Measurements from ENCODE around the gene SERTM1.

The SERTM1 gene

GRCh38 chr13:36718686-36719085 is 44.9 kb downstream of the SERTM1 start (continued):
- TF ChIP-seq ZNF174 (tag by site-specific recombination; IDR thresholded peaks at IDR 0.05) (no peak), PRDM10 (tag by site-specific recombination; IDR thresholded peaks at IDR 0.05) (no peak), ZSCAN23 (tag by site-specific recombination; IDR thresholded peaks at IDR 0.05) (no peak), ZNF394 (tag by site-specific recombination; IDR thresholded peaks at IDR 0.05; ENCODE audit: borderline replicate concordance) (no peak), ZNF600 (tag by site-specific recombination; IDR thresholded peaks at IDR 0.05) (no peak), ZNF560 (tag by site-specific recombination; IDR thresholded peaks at IDR 0.05; ENCODE audit: borderline replicate concordance) (no peak)

GRCh38 chr13:36724141-36724540 is 50.3 kb downstream of the SERTM1 start:
- H3K4me1 ChIP-seq (ENCODE audit: control insufficient read depth, insufficient read depth, low read length): no peaks in the 10 kb centered on the region
- no peak overlapping the region for H3K4me3 ChIP-seq (ENCODE audit: low read depth, low read length)
- ChIA-PET CTCF (interaction anchor here (0.6 kb wide), 1 partner anchor 234 kb away, joined by 4 read pairs; no protein-coding TSS in a partner anchor), POLR2A (no interaction called here)
- H3K36me3 ChIP-seq (ENCODE audit: control insufficient read depth in 2 of 2, insufficient read depth in 1 of 2, low read length in 2 of 2): no peaks in the 10 kb centered on the region
- no peaks in the 10 kb centered on the region for H3K9me3 ChIP-seq (ENCODE audit: control insufficient read depth, insufficient read depth, low read depth, low read length)
- TF ChIP-seq ZNF398 (tag by site-specific recombination; IDR thresholded peaks at IDR 0.05) (no peak), ZNF133 (tag by site-specific recombination; IDR thresholded peaks at IDR 0.05) (no peak), ZNF610 (tag by site-specific recombination; IDR thresholded peaks at IDR 0.05; ENCODE audit: borderline replicate concordance) (no peak), ZNF112 (tag by site-specific recombination; IDR thresholded peaks at IDR 0.05) (no peak), ZFP3 (tag by site-specific recombination; IDR thresholded peaks at IDR 0.05; ENCODE audit: low read depth) (no peak), ZNF747 (tag by site-specific recombination; IDR thresholded peaks at IDR 0.05) (no peak), OVOL3 (tag by site-specific recombination; IDR thresholded peaks at IDR 0.05) (no peak), ZNF658 (tag by site-specific recombination; IDR thresholded peaks at IDR 0.05) (no peak), ZBTB7A (tag by site-specific recombination; IDR thresholded peaks at IDR 0.05; ENCODE audit: low read depth) (no peak), ZBTB8A (tag by site-specific recombination; IDR thresholded peaks at IDR 0.05) (no peak), OSR2 (tag by site-specific recombination; IDR thresholded peaks at IDR 0.05) (no peak), ZNF488 (tag by site-specific recombination; IDR thresholded peaks at IDR 0.05) (no peak)
- H3K27ac ChIP-seq (ENCODE audit: extremely low read depth, low read depth, low read length): no peak overlapping the region

GRCh38 chr13:36725936-36726335 is 52.1 kb downstream of the SERTM1 start:
- H3K4me1 ChIP-seq (ENCODE audit: control insufficient read depth, insufficient read depth, low read length): no peaks in the 10 kb centered on the region
- CTCF ChIA-PET: interaction anchor here (0.5 to 1.6 kb wide), 2 partner anchors 7 to 9 kb away, joined by 3 to 8 read pairs; no protein-coding TSS in a partner anchor
- no peaks in the 10 kb centered on the region for H3K9me3 ChIP-seq (ENCODE audit: control insufficient read depth, insufficient read depth, low read depth, low read length)
- H3K36me3 ChIP-seq (ENCODE audit: control insufficient read depth in 2 of 2, insufficient read depth in 1 of 2, low read length in 2 of 2): no peaks in the 10 kb centered on the region
- H3K27ac ChIP-seq (ENCODE audit: extremely low read depth, low read depth, low read length): no peak overlapping the region
- H3K4me3 ChIP-seq (ENCODE audit: low read depth, low read length): no peak overlapping the region
- POLR2A ChIA-PET: no interaction called here
- TF ChIP-seq ZNF677 (tag by site-specific recombination; IDR thresholded peaks at IDR 0.05) (no peak), ZBTB11 (tag by site-specific recombination; conservative IDR thresholded peaks at IDR 0.05; ENCODE audit: low read depth) (no peak), ZNF544 (tag by site-specific recombination; IDR thresholded peaks at IDR 0.05) (no peak), PRDM4 (tag by site-specific recombination; IDR thresholded peaks at IDR 0.05) (no peak), ZNF138 (tag by site-specific recombination; IDR thresholded peaks at IDR 0.05; ENCODE audit: borderline replicate concordance) (no peak)
